ENCODE measurements around the gene TBCEL. TPM values are rescaled to one million over a fixed set of nuclear protein-coding genes. Genes with fewer than 3 reads are reported as not detected.

Gene TBCEL
- total RNA-seq, 1 donor from 2014 or later, result 9.2 TPM

Other genes starting within 250 kb of the TBCEL start
- gene TECTA, start 77.1 kb downstream of the TBCEL start, total RNA-seq, result 0.09 and 0.46 TPM in 2 replicates

Data from activated T-helper 2 cell treated with anti-CD3 and anti-CD28 coated beads, Interferon-gamma antibody, Interleukin-2, Interleukin-4, amounts not matched to agents 10 μg/mL and 5 μg/mL and 100 μg/mL, durations not matched to agents 14 hours and 24 hours and 36 hours (primary cell).